GM12892 (cell line): ENCODE measurements around the gene OCA2.

Experiments
- POLR2A ChIP-seq: IDR thresholded peaks from 2 replicates; pipeline ENCODE4 v1.6.1; 2011; ENCODE audit warnings: low read depth, low read length, control low read depth
- POLR2AphosphoS5 ChIP-seq: IDR thresholded peaks from 2 replicates; pipeline ENCODE4 v1.6.1; 2011; ENCODE audit warnings: low read depth, low read length, control low read depth

DNA sequence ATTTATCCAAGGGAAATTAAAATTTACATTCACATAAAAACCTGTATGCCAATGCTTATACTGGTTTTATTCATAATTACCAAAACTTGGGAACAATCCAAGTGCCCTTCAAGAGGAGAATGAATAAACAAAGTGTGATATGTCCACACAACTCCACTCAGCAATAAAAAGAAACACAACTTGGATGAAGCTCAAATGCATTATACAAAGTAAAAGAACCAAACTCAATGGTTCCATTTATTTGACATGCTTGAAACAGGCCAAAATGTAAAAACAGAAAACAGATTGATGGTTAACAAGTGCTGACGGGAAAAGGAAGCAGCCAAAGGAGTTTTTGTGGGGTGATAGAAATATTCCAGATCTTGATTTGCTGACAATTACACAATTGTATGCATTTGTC, 23.5 kb downstream of the OCA2 start:
- TF ChIP-seq POLR2AphosphoS5 (no peak), POLR2A (no peak)
